WTC11 (cell line): ENCODE data around the gene GPATCH3. TPM values are rescaled to one million over a fixed set of nuclear protein-coding genes. Genes with fewer than 3 reads are reported as not detected.

Experiments used
- total RNA-seq: library from RNA; stranded (reverse); gene quantifications from 3 replicates; pipeline ENCODE4 v1.2.3, GENCODE V29; 2021

Gene GPATCH3
- total RNA-seq, 1 experiment from 2014 or later: 19.2 TPM

Other genes with a start within 250 kb of the GPATCH3 start
- 98.0 to 105 TPM (median 103 TPM) in 3 replicates for gene ARID1A, start 204.5 kb downstream of the GPATCH3 start, total RNA-seq
- 13.1 to 15.0 TPM (median 13.7 TPM) in 3 replicates for gene PIGV, start 112.5 kb downstream of the GPATCH3 start, total RNA-seq
- gene ZDHHC18, start 73.8 kb downstream of the GPATCH3 start, total RNA-seq: 26.5 to 29.8 TPM (median 28.7 TPM) in 3 replicates
- 8.0 to 14.3 TPM (median 8.0 TPM) in 3 replicates for gene SFN, start 37.3 kb downstream of the GPATCH3 start, total RNA-seq
- 31.7 to 38.5 TPM (median 34.2 TPM) in 3 replicates for gene GPN2, start 10.2 kb downstream of the GPATCH3 start, total RNA-seq
- not detected in 3 replicates for gene NR0B2, start 13.5 kb upstream of the GPATCH3 start, total RNA-seq
- 101 to 118 TPM (median 108 TPM) in 3 replicates for gene NUDC, start 21.3 kb upstream of the GPATCH3 start, total RNA-seq
- 18.9 to 19.8 TPM (median 19.0 TPM) in 3 replicates for gene KDF1, start 60.0 kb upstream of the GPATCH3 start, total RNA-seq
- gene TRNP1, start 93.2 kb upstream of the GPATCH3 start, total RNA-seq: 37.6 to 51.4 TPM (median 49.4 TPM) in 3 replicates
- 104 to 124 TPM (median 119 TPM) in 3 replicates for gene TENT5B, start 112.4 kb upstream of the GPATCH3 start, total RNA-seq